HepG2 (cell line): ENCODE measurements around the gene NME1. TPM values are rescaled to one million over a fixed set of nuclear protein-coding genes. Genes with fewer than 3 reads are reported as not detected.
A peak's percentile ranks its signal among the peaks of the same experiment; 100 is the strongest.

Source experiments
- CENPX ChIP-seq: sonication (generic); formaldehyde crosslinking; IDR thresholded peaks from 2 replicates; pipeline ENCODE4 v1.9.0; 2021; ENCODE audit warnings: mild to moderate bottlenecking, missing genetic modification reagents, moderate library complexity
- GFI1 ChIP-seq: sonication (generic); formaldehyde crosslinking; IDR thresholded peaks from 2 replicates; pipeline ENCODE4 v1.5.0; 2020; ENCODE audit warnings: missing genetic modification reagents, mild to moderate bottlenecking, borderline replicate concordance
- IKZF1 ChIP-seq: fragments of 450-650 bp; IDR thresholded peaks from 2 replicates; pipeline ENCODE4 v1.7.1; 2016
- KDM3A ChIP-seq: IDR thresholded peaks from 2 replicates; pipeline ENCODE4 v1.6.1; 2018; ENCODE audit warnings: low read depth, missing compliant biosample characterization
- KLF6 ChIP-seq: IDR thresholded peaks from 2 replicates; pipeline ENCODE4 v1.8.0; 2016; ENCODE audit warnings: missing biosample characterization, missing genetic modification reagents
- NR3C1 ChIP-seq: sonication (generic); formaldehyde crosslinking; IDR thresholded peaks from 2 replicates; pipeline ENCODE4 v1.4.0; 2020; ENCODE audit warnings: missing genetic modification reagents
- REXO4 ChIP-seq: sonication (generic); formaldehyde crosslinking; IDR thresholded peaks from 2 replicates; pipeline ENCODE4 v1.8.0; 2022; ENCODE audit warnings: missing genetic modification reagents, mild to moderate bottlenecking, borderline replicate concordance
- SATB2 ChIP-seq: sonication (generic); formaldehyde crosslinking; IDR thresholded peaks from 2 replicates; pipeline ENCODE4 v1.5.0; 2020; ENCODE audit warnings: missing genetic modification reagents
- XRCC5 ChIP-seq: fragments of 200-400 bp; formaldehyde crosslinking; optimal IDR thresholded peaks from 2 replicates; pipeline ENCODE3; 2017; ENCODE audit warnings: mild to moderate bottlenecking, low read length
- ZKSCAN8 ChIP-seq: IDR thresholded peaks from 2 replicates; pipeline ENCODE4 v1.6.1; 2016; ENCODE audit warnings: borderline replicate concordance, missing genetic modification reagents, missing compliant biosample characterization
- ZNF235 ChIP-seq: sonication (generic); formaldehyde crosslinking; IDR thresholded peaks from 2 replicates; pipeline ENCODE4 v1.8.1; 2023; ENCODE audit warnings: mild to moderate bottlenecking, missing genetic modification reagents, borderline replicate concordance
- ZNF276 ChIP-seq: sonication (generic); formaldehyde crosslinking; IDR thresholded peaks from 2 replicates; pipeline ENCODE4 v1.4.0; 2020; ENCODE audit warnings: mild to moderate bottlenecking, low read depth, missing genetic modification reagents
- ZNF562 ChIP-seq: sonication (generic); formaldehyde crosslinking; IDR thresholded peaks from 2 replicates; pipeline ENCODE4 v1.8.0; 2022; ENCODE audit warnings: missing genetic modification reagents, borderline replicate concordance
- ZNF609 ChIP-seq: sonication (generic); formaldehyde crosslinking; IDR thresholded peaks from 2 replicates; pipeline ENCODE4 v1.4.0; 2020; ENCODE audit warnings: mild to moderate bottlenecking, missing genetic modification reagents, borderline replicate concordance
- ZNF737 ChIP-seq: sonication (generic); formaldehyde crosslinking; IDR thresholded peaks from 2 replicates; pipeline ENCODE4 v1.5.0; 2020; ENCODE audit warnings: missing genetic modification reagents, mild to moderate bottlenecking, borderline replicate concordance
- ZNF788 ChIP-seq: sonication (generic); formaldehyde crosslinking; IDR thresholded peaks from 2 replicates; pipeline ENCODE4 v1.5.0; 2020; ENCODE audit warnings: mild to moderate bottlenecking, missing genetic modification reagents, borderline replicate concordance
- polyA plus RNA-seq, 8 experiments: library from polyadenylated mRNA; depleted of rRNA in 3 of 8; stranded (reverse) in 7 of 8; unstranded in 1 of 8; fragments of >200 nt; fragmentation: Illumina TruSeq in 4 of 8; extraction: Trizol in 4 of 8; gene quantifications; 2 replicates each; pipeline versions ENCODE4 v1.2.1 to v1.2.3, GENCODE V29; 2011 to 2016; ENCODE audit warnings: low read depth in 4 of 8, missing spikeins in 1 of 8, mixed read lengths in 1 of 8; ENCODE audit not compliant: insufficient read depth in 1 of 8
- total RNA-seq, 5 experiments: library from RNA; depleted of rRNA; stranded (reverse); fragments of >200 nt; fragmentation: Illumina TruSeq; extraction: Trizol; gene quantifications; 2 replicates each; pipeline ENCODE4 v1.2.3, GENCODE V29; 2016; ENCODE audit warnings: low read depth in 1 of 5
- TF ChIP-seq, protein P1 (sequence below): IDR thresholded peaks from 2 replicates; pipeline ENCODE4 v1.6.1; 2016; ENCODE audit warnings: mild to moderate bottlenecking
- TF ChIP-seq, protein P2 (sequence below): sonication (generic); formaldehyde crosslinking; IDR thresholded peaks from 2 replicates; pipeline ENCODE4 v1.4.0; 2020; ENCODE audit warnings: missing genetic modification reagents, borderline replicate concordance

NME1 gene
- total and polyA plus RNA-seq, 2 of the 13 experiments (the other 11 are each of a cell fraction or from before 2014, with no cell fraction given): 295 to 516 TPM

DNA sequence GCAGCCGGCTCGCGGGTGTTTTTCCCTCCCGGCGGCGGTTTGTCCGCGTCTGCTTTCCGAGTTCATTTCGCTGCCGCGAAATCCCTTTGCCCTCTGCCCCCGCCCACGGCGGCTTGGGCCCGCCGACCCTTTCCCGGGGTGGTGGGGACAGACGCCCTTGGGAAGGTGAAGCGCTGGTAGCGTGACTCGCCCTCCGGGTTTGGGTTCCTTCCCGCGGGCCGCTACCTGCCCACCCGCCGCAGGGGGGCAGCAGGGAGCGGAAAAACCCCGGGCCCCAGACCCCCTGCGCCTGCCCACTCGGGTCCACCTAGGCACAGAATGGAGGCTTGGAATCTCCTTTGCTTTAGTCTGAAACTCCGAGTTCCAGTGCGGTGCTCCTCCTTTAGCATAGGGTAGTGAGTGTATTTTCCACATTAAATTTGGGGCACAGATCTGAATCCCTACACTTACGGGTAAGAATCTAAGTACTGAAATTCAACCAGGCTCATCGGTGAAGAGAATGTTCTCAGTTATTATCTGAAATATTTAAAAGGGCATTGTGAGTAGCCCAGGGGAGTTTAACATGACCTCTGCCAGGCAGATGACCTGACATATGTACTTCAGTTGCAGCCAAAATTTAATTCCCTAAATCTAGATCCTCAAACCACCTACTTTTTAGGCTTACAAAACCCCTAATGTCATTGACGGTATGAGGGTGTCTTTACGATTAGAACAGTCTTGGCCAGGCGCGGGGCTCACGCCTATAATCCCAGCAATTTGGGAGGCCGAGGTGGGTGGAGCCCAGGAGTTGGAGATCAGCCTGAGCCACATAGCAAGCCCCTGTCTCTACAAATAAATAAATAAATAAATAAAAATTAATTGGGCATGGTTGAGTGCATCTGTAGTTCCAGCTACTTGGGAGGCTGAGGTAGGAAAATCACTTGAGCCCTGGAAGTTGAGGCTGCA is 13.9 kb downstream of the NME1 start (continued):
- TF ChIP-seq ZNF609 (no peak; the same call in 1 of the 2 replicates), KLF6 (CRISPR knock-in tag) (no peak), IKZF1 (no peak), ZNF276 (CRISPR knock-in tag) (0 out of 2 replicates have a peak, but pooled peaks have one; percentile 11), ZNF235 (no peak), REXO4 (CRISPR knock-in tag) (no peak), ZNF562 (CRISPR knock-in tag) (no peak), CENPX (CRISPR knock-in tag) (no peak), SATB2 (CRISPR knock-in tag) (no peak; the same call in 1 of the 2 replicates), XRCC5 (peak; percentile 94), GFI1 (CRISPR knock-in tag) (no peak), ZNF737 (no peak), ZNF788 (no peak), NR3C1 (CRISPR knock-in tag) (no peak), ZKSCAN8 (CRISPR knock-in tag) (no peak), KDM3A (CRISPR knock-in tag) (no peak)
- TF ChIP-seq, protein P1, sequence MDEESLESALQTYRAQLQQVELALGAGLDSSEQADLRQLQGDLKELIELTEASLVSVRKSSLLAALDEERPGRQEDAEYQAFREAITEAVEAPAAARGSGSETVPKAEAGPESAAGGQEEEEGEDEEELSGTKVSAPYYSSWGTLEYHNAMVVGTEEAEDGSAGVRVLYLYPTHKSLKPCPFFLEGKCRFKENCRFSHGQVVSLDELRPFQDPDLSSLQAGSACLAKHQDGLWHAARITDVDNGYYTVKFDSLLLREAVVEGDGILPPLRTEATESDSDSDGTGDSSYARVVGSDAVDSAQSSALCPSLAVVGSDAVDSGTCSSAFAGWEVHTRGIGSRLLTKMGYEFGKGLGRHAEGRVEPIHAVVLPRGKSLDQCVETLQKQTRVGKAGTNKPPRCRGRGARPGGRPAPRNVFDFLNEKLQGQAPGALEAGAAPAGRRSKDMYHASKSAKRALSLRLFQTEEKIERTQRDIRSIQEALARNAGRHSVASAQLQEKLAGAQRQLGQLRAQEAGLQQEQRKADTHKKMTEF: no peak; the same call in 1 of the 2 replicates
- TF ChIP-seq, protein P2, sequence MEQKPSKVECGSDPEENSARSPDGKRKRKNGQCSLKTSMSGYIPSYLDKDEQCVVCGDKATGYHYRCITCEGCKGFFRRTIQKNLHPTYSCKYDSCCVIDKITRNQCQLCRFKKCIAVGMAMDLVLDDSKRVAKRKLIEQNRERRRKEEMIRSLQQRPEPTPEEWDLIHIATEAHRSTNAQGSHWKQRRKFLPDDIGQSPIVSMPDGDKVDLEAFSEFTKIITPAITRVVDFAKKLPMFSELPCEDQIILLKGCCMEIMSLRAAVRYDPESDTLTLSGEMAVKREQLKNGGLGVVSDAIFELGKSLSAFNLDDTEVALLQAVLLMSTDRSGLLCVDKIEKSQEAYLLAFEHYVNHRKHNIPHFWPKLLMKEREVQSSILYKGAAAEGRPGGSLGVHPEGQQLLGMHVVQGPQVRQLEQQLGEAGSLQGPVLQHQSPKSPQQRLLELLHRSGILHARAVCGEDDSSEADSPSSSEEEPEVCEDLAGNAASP (CRISPR knock-in tag): no peak
